HUES48 (cell line): ENCODE data around the gene AP3B1.

Experiments used
- H3K27ac ChIP-seq: one replicate; pipeline ENCODE4 v1.7.0; 2013; ENCODE audit warnings: low read depth, low read length, inconsistent platforms
- H3K27me3 ChIP-seq: 2 replicates; pipeline ENCODE4 v1.6.1; 2013; ENCODE audit warnings: mild to moderate bottlenecking, low read length; ENCODE audit not compliant: control insufficient read depth, insufficient read depth
- H3K36me3 ChIP-seq: 2 replicates; pipeline ENCODE4 v1.6.1; 2013; ENCODE audit warnings: low read length; ENCODE audit not compliant: control insufficient read depth, insufficient read depth
- H3K4me1 ChIP-seq: 2 replicates; pipeline ENCODE4 v1.6.1; 2013; ENCODE audit warnings: mild to moderate bottlenecking, low read length; ENCODE audit not compliant: control insufficient read depth, insufficient read depth
- H3K4me3 ChIP-seq: 2 replicates; pipeline ENCODE4 v1.5.1; 2013; ENCODE audit warnings: mild to moderate bottlenecking, low read depth, low read length
- H3K9ac ChIP-seq: 2 replicates; pipeline ENCODE4 v1.6.1; 2013; ENCODE audit warnings: mild to moderate bottlenecking, low read depth, low read length, moderate library complexity
- H3K9me3 ChIP-seq: 2 replicates; pipeline ENCODE4 v1.6.1; 2013; ENCODE audit warnings: low read length; ENCODE audit not compliant: control insufficient read depth, insufficient read depth

Gene AP3B1

DNA sequence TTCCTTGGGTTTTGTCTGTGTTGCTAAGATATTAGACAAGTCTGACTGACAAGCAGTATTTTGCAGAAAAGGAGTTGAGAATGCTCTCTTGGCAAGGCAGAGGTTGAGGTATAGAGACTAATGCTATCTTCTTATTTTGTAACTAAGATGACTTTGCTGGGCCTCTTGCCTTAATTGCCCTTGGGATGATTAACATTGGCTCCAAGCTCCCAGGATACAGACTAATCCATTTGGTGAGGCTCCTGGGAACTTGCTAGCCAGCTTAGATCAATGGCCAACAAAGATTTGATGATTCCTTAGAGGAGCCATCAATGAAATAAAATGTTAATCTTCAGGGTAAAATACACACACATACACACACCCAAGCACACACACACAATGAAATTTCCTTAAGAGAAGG lies 28.7 kb upstream of the AP3B1 start:
- Histone ChIP-seq H3K36me3 (no peaks in the 10 kb centered on the region), H3K9ac (no peak overlapping the region)

DNA sequence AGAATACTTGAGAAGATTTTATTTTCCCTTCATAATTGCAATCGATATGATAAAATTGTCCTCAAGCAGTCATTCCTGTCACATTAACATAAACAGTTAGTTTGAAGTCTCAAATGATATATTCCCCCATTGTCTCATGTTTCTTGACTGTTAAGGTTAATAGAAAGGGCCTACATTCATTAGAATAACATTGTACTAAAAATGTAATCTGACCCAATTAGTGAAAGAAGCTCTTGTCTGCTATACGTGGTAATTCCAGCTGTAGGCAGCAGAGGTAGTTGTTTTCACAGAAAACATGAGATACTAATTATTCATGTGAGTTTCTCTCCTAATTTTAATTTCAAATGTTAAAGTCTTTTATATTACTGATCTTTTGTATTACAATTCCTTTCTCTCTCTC lies 25.9 kb upstream of the AP3B1 start:
- Histone ChIP-seq H3K4me1 (peaks cover 9% of the 10 kb centered on the region; the same call in 1 of the 2 replicates), H3K36me3 (no peaks in the 10 kb centered on the region), H3K9ac (no peak overlapping the region), H3K9me3 (no peaks in the 10 kb centered on the region), H3K4me3 (no peak overlapping the region), H3K27ac (no peak overlapping the region), H3K27me3 (no peaks in the 10 kb centered on the region)

More for the DNA sequence above, 28.7 kb upstream of the AP3B1 start:
- Histone ChIP-seq H3K4me3 (no peak overlapping the region), H3K27ac (no peak overlapping the region), H3K9me3 (no peaks in the 10 kb centered on the region), H3K27me3 (no peaks in the 10 kb centered on the region), H3K4me1 (peaks cover 10% of the 10 kb centered on the region; the same call in 1 of the 2 replicates)

DNA sequence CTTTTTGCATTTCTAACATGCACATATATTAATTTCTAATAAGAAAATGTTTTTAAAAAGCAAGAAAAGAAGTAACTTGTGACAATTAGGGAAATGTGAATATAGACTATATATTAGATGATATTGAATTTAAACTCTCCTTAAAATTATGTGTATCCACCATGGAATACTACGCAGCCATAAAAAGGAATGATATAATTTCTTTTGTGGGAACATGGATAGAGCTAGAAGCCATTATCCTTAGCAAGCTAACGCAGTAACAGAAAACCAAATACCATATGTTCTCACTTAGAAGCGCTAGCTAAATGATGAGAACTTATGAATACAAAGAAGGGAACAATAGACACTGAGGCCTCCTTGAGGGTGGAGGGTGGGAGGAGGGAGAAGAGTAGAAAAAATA lies 23.8 kb upstream of the AP3B1 start:
- Histone ChIP-seq H3K4me1 (peaks cover 9% of the 10 kb centered on the region; the same call in 1 of the 2 replicates), H3K36me3 (no peaks in the 10 kb centered on the region), H3K27me3 (no peaks in the 10 kb centered on the region), H3K4me3 (no peak overlapping the region), H3K9ac (no peak overlapping the region), H3K9me3 (no peaks in the 10 kb centered on the region), H3K27ac (no peak overlapping the region)

DNA sequence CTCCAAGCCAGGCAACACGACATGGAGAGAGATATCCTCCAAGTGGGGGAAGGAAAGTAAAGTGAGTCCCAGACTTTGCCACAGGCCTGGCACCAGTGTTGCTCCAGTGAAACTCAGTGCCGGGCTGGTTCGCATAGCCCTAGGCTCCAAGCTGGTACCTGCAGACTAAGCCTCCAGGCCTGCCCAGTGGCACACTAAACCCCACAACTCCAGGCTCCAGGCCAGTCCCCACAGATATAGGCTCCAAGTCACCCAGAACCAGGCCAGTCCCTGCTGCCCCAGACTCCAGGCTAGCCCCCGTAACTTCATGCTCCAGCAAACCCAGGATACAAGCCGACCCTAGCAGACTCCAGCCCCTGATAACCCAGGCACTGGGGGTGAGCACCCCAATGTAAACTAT lies 23.0 kb upstream of the AP3B1 start:
- no peak overlapping the region for H3K27ac ChIP-seq
- no peaks in the 10 kb centered on the region for H3K36me3 ChIP-seq
- peaks cover 9% of the 10 kb centered on the region; the same call in 1 of the 2 replicates for H3K4me1 ChIP-seq
- no peaks in the 10 kb centered on the region for H3K27me3 ChIP-seq
- H3K9ac ChIP-seq = no peak overlapping the region
- no peaks in the 10 kb centered on the region for H3K9me3 ChIP-seq
- no peak overlapping the region for H3K4me3 ChIP-seq

DNA sequence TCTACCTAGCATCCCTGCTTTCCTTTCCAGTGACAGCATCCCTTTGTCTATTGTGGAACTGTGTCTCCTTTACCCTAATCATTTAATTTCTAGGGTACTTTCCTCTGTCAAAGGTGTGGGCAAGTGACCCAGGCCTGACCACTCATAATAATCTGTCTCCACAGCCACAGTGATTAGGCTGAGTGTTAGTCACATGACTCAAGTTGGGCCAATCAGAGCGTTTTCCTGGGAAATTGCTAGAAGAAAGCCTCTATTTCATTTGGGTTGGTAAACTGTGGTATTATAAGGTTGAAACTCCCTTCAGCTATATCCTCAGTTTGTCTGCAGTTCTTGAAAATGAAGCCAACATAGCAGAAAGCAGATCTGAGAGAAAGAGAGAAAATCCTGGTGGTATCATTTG lies 14.2 kb upstream of the AP3B1 start:
- no peaks in the 10 kb centered on the region for H3K4me1 ChIP-seq
- no peak overlapping the region for H3K4me3 ChIP-seq
- no peak overlapping the region for H3K27ac ChIP-seq
- no peaks in the 10 kb centered on the region for H3K27me3 ChIP-seq
- H3K36me3 ChIP-seq = no peaks in the 10 kb centered on the region
- no peak overlapping the region for H3K9ac ChIP-seq
- no peaks in the 10 kb centered on the region for H3K9me3 ChIP-seq

DNA sequence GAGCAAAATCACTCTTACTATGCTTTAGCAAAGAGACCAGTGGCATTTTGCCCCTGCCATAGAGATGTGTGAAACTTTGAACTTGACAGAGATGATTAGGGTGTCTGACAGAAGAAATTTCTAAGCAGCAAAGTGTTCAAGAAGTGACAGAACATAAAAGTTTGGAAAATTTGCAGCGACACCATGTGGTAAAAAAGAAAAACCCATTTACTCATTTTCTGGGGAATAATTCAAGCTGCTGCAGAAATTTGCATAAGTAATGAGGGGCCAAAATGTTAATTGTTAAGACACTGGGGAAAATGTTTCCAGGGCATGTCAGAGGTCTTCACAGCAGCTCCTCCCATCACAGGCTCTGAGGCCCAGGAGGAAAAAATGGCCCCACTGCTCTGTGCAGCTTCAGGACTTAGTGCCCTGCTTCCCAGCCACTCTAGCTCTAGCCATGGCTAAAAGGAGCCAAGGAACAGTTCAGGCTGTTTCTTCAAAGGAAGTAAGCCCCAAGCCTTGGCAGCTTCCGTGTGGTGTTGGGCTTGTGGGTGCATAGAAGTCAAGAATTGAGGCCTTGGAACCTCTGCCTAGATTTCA lies 6.1 kb upstream of the AP3B1 start:
- Histone ChIP-seq H3K27me3 (no peaks in the 10 kb centered on the region), H3K36me3 (no peaks in the 10 kb centered on the region), H3K9me3 (0 out of 2 replicates have a peak, but pooled peaks cover 5% of the 10 kb centered on the region), H3K9ac (no peak overlapping the region), H3K27ac (no peak overlapping the region), H3K4me3 (no peak overlapping the region), H3K4me1 (0 out of 2 replicates have a peak, but pooled peaks cover 2% of the 10 kb centered on the region)

DNA sequence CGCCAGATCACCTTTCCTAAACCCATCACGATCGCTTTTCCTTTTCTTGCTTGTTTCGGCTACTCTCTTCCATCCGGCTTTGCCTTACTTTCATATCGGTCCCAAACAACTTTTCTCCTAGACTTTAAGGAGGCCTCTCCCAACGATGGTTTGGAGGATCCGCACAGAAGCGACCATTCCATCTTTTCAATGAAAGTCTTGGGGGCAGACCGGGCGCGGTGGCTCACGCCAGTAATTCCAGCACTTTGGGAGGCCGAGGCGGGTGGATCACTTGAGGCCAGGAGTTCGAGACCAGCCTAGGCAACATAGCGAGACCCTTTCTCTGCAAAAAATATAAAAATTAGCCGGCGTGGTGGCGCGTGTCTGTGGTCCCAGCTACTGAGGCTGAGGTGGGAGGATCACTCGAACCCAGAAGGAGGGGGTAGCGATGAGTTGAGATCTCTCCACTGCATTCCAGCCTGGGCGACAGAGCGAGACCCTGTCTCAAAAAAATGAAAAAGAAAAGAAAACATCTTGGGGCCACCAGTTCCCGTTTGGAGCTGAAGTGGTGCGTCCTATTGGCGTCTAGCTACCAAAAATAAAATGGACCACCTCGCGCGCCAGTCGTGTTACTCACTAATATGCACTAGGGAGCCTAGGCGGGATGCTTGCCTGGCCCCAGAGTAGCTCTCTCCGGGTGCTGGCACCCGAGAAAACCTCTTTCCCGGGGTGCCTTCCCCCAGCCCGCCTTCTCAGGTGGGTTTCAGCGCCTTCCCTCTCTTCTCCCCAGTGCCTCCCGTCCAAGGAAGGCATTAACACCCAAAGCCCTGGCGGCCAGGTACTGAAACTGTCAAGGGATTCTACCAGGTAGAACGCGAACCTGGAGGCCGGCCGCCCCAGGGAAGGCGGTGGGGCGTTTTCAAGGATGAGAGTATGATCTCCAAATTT lies 800 bp upstream of the AP3B1 start:
- Histone ChIP-seq H3K9me3 (no peaks in the 10 kb centered on the region), H3K27ac (peak overlapping the region; percentile 98)

DNA sequence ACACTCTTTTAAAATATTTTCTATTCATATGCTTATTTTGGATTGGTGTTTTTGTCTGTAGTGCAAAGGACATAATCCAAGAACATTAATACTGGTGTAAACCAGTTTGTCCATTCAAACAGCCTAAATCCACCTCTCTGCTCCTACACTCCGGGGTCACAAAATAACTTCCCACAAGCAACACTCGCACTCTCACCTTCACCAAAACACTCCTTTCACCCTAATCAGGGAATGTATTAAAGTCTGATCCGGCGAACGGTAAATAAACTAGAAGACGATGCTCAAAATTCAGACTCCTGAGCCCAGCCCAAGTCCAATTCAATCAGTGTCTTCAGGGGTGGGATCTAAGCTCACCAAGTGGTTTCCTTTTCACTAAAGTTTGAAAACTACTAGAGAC lies 649 bp downstream of the AP3B1 start:
- H3K27me3 ChIP-seq = no peaks in the 10 kb centered on the region
- H3K9ac ChIP-seq = peak overlapping the region; percentile 61
- peak overlapping the region; percentile 82 for H3K4me3 ChIP-seq
- no peaks in the 10 kb centered on the region for H3K9me3 ChIP-seq
- no peaks in the 10 kb centered on the region for H3K36me3 ChIP-seq
- H3K27ac ChIP-seq = peak overlapping the region; percentile 98
- H3K4me1 ChIP-seq = peaks cover 15% of the 10 kb centered on the region

More for the DNA sequence above, 800 bp upstream of the AP3B1 start:
- H3K9ac ChIP-seq = peak overlapping the region; percentile 43; the same call in 1 of the 2 replicates
- peak overlapping the region; percentile 82 for H3K4me3 ChIP-seq
- no peaks in the 10 kb centered on the region for H3K27me3 ChIP-seq
- peaks cover 9% of the 10 kb centered on the region for H3K4me1 ChIP-seq
- H3K36me3 ChIP-seq = no peaks in the 10 kb centered on the region

DNA sequence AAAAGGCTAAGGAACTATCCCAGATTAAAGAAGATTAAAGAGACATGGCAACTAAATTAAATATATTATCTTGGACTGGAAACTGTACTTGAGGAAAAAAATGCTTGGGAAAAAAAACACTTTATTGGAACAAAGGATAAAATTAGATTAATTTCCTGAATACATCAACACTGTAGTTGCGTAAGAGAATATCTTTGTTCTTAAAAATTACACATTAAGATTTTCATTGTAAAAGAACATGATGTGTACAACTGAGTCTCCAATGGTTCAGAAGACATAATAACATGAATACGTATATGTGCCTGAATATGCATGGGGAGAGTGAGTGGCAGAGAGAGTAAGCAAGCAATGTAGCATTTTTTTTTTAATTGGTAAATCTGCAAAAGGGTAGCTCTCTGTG lies 2.8 kb downstream of the AP3B1 start:
- H3K9me3 ChIP-seq = no peaks in the 10 kb centered on the region
- H3K4me1 ChIP-seq = peaks cover 29% of the 10 kb centered on the region
- H3K9ac ChIP-seq = no peak overlapping the region
- no peak overlapping the region for H3K27ac ChIP-seq
- no peak overlapping the region for H3K4me3 ChIP-seq
- no peaks in the 10 kb centered on the region for H3K27me3 ChIP-seq
- H3K36me3 ChIP-seq = no peaks in the 10 kb centered on the region

DNA sequence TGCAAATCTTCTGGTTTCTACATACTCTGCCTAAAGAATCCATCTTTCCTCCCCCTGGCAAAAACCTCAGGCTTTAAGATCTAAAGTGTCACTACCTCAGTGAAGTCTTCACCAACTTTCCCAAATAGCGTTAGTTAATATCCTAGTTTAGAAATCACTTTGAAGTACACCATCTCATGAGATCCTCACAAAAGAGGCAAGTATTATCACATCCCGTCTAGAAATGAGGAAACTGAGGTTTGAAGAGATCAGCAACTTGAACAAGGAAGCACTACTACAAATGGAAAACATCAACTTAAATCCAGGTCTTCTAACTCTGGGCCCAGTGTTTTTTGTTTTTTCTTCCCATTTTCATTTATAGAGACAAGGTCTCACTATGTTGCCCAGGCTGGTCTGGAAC lies 4.6 kb downstream of the AP3B1 start:
- H3K4me1 ChIP-seq = peaks cover 27% of the 10 kb centered on the region

DNA sequence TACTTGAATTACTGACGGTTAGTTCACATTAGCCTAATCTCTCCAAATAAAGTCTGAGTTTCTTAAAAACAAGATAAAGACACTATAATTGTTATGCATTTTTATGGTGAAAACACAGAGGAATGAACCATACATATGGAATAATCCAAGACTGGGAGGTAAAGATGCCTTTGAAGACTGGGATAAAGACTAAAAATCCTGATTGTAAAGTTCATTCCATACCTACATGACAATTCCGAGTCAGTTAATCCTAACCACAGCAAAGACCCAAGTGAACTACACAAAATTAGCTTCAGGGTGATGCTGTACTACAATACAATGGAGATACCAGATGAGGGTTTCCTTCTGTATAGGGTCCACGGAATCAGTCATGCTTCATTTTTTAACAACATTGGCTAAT lies 6.3 kb downstream of the AP3B1 start:
- peaks cover 22% of the 10 kb centered on the region for H3K4me1 ChIP-seq
- H3K9me3 ChIP-seq = no peaks in the 10 kb centered on the region
- H3K36me3 ChIP-seq = no peaks in the 10 kb centered on the region
- H3K27ac ChIP-seq = peak overlapping the region; percentile 3
- H3K4me3 ChIP-seq = no peak overlapping the region
- H3K27me3 ChIP-seq = no peaks in the 10 kb centered on the region
- no peak overlapping the region for H3K9ac ChIP-seq

More for the DNA sequence above, 4.6 kb downstream of the AP3B1 start:
- no peak overlapping the region for H3K9ac ChIP-seq
- no peak overlapping the region for H3K27ac ChIP-seq
- H3K4me3 ChIP-seq = no peak overlapping the region
- H3K9me3 ChIP-seq = no peaks in the 10 kb centered on the region
- H3K36me3 ChIP-seq = no peaks in the 10 kb centered on the region
- no peaks in the 10 kb centered on the region for H3K27me3 ChIP-seq
